ENCODE measurements around the gene CHRND. TPM values are rescaled to one million over a fixed set of nuclear protein-coding genes. Genes with fewer than 3 reads are reported as not detected.

CHRND gene
- total RNA-seq, 1 experiment from 2014 or later: not detected

DNA sequence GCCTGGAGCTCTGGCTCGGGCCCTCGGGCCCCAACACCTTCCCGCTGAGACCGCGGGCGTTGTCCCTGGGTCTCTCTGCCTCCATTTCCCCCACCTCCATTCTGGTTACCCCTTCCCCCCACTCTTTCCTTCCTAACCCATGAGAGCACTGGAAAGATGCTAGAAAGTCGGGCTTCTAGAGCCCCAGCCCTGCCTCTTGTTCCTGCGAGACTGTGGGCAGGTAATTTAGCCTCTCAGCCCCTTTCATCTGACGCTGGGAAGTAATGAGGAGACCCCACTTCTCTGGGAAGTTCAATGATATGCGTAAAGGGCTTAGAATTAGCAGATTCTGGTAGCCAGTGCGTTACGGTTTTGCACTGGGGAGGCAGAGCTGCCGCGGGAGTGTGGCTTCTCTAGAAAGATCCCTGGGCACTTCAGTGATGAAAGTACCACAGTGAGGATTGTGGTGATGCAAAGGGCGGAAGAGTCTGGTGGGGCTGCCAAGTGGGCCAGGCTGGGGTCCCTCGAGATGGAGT is 22.1 kb upstream of the CHRND start (continued):
- TF ChIP-seq, protein P1, sequence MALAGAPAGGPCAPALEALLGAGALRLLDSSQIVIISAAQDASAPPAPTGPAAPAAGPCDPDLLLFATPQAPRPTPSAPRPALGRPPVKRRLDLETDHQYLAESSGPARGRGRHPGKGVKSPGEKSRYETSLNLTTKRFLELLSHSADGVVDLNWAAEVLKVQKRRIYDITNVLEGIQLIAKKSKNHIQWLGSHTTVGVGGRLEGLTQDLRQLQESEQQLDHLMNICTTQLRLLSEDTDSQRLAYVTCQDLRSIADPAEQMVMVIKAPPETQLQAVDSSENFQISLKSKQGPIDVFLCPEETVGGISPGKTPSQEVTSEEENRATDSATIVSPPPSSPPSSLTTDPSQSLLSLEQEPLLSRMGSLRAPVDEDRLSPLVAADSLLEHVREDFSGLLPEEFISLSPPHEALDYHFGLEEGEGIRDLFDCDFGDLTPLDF (CRISPR knock-in tag; IDR thresholded peaks at IDR 0.05): no peak

DNA sequence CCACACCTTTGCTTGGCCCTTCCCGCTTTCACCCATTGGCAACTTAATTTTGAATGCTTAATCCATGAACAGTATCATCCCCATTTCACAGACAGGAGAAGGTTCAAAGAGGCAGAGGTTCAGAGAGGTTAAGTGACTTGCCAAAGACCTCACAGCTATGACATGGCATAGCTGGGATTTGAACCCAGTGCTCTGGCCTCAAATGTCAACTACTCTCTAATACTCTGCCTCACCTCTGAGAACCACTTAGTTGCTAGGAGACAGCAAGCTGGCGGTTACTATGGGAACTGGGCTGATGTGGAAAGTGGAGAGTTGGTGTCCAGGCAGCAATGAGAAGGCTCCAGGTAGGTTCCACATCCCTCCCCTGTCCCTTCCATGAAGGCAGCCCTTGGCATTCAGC is 21.5 kb upstream of the CHRND start:
- POLR2A ChIA-PET: no interaction called here
- CTCF ChIA-PET: interaction anchor here (1.1 to 3.1 kb wide), 4 partner anchors 17 to 169 kb away, joined by 3 to 21 read pairs (median 6); partner anchors contain the start of gene PRSS56
- ATAC-seq: no peak

More for the DNA sequence above, 21.5 kb upstream of the CHRND start:
- Mint-ChIP-seq H3K4me3 (peak overlapping the region; percentile 95), H3K4me1 (peaks cover 22% of the 10 kb centered on the region), H3K27ac (no peak overlapping the region), H3K36me3 (no peaks in the 10 kb centered on the region), H3K27me3 (ENCODE audit: low read depth) (peaks cover 50% of the 10 kb centered on the region), H3K9me3 (no peaks in the 10 kb centered on the region)
- DNase-seq (ENCODE audit: low spot score): no peak
- TF ChIP-seq, protein P2, sequence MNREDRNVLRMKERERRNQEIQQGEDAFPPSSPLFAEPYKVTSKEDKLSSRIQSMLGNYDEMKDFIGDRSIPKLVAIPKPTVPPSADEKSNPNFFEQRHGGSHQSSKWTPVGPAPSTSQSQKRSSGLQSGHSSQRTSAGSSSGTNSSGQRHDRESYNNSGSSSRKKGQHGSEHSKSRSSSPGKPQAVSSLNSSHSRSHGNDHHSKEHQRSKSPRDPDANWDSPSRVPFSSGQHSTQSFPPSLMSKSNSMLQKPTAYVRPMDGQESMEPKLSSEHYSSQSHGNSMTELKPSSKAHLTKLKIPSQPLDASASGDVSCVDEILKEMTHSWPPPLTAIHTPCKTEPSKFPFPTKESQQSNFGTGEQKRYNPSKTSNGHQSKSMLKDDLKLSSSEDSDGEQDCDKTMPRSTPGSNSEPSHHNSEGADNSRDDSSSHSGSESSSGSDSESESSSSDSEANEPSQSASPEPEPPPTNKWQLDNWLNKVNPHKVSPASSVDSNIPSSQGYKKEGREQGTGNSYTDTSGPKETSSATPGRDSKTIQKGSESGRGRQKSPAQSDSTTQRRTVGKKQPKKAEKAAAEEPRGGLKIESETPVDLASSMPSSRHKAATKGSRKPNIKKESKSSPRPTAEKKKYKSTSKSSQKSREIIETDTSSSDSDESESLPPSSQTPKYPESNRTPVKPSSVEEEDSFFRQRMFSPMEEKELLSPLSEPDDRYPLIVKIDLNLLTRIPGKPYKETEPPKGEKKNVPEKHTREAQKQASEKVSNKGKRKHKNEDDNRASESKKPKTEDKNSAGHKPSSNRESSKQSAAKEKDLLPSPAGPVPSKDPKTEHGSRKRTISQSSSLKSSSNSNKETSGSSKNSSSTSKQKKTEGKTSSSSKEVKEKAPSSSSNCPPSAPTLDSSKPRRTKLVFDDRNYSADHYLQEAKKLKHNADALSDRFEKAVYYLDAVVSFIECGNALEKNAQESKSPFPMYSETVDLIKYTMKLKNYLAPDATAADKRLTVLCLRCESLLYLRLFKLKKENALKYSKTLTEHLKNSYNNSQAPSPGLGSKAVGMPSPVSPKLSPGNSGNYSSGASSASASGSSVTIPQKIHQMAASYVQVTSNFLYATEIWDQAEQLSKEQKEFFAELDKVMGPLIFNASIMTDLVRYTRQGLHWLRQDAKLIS (CRISPR knock-in tag; IDR thresholded peaks at IDR 0.05; ENCODE audit: borderline replicate concordance): no peak
- TF ChIP-seq, protein P3, sequence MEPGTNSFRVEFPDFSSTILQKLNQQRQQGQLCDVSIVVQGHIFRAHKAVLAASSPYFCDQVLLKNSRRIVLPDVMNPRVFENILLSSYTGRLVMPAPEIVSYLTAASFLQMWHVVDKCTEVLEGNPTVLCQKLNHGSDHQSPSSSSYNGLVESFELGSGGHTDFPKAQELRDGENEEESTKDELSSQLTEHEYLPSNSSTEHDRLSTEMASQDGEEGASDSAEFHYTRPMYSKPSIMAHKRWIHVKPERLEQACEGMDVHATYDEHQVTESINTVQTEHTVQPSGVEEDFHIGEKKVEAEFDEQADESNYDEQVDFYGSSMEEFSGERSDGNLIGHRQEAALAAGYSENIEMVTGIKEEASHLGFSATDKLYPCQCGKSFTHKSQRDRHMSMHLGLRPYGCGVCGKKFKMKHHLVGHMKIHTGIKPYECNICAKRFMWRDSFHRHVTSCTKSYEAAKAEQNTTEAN (CRISPR knock-in tag; IDR thresholded peaks at IDR 0.05): no peak
- TF ChIP-seq SMAD3 (CRISPR knock-in tag; IDR thresholded peaks at IDR 0.05; ENCODE audit: borderline replicate concordance) (no peak), GRHL2 (CRISPR knock-in tag; IDR thresholded peaks at IDR 0.05; ENCODE audit: insufficient replicate concordance, severe bottlenecking) (no peak), TP53 (CRISPR knock-in tag; IDR thresholded peaks at IDR 0.05) (no peak), EMX1 (CRISPR knock-in tag; IDR thresholded peaks at IDR 0.05) (no peak), JAZF1 (CRISPR knock-in tag; IDR thresholded peaks at IDR 0.05) (no peak), CREB1 (CRISPR knock-in tag; IDR thresholded peaks at IDR 0.05) (no peak), ATF1 (CRISPR knock-in tag; IDR thresholded peaks at IDR 0.05) (no peak)
- TF ChIP-seq, protein P4, sequence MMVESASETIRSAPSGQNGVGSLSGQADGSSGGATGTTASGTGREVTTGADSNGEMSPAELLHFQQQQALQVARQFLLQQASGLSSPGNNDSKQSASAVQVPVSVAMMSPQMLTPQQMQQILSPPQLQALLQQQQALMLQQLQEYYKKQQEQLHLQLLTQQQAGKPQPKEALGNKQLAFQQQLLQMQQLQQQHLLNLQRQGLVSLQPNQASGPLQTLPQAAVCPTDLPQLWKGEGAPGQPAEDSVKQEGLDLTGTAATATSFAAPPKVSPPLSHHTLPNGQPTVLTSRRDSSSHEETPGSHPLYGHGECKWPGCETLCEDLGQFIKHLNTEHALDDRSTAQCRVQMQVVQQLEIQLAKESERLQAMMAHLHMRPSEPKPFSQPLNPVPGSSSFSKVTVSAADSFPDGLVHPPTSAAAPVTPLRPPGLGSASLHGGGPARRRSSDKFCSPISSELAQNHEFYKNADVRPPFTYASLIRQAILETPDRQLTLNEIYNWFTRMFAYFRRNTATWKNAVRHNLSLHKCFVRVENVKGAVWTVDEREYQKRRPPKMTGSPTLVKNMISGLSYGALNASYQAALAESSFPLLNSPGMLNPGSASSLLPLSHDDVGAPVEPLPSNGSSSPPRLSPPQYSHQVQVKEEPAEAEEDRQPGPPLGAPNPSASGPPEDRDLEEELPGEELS (CRISPR knock-in tag; IDR thresholded peaks at IDR 0.05): no peak
- TF ChIP-seq, protein P5, sequence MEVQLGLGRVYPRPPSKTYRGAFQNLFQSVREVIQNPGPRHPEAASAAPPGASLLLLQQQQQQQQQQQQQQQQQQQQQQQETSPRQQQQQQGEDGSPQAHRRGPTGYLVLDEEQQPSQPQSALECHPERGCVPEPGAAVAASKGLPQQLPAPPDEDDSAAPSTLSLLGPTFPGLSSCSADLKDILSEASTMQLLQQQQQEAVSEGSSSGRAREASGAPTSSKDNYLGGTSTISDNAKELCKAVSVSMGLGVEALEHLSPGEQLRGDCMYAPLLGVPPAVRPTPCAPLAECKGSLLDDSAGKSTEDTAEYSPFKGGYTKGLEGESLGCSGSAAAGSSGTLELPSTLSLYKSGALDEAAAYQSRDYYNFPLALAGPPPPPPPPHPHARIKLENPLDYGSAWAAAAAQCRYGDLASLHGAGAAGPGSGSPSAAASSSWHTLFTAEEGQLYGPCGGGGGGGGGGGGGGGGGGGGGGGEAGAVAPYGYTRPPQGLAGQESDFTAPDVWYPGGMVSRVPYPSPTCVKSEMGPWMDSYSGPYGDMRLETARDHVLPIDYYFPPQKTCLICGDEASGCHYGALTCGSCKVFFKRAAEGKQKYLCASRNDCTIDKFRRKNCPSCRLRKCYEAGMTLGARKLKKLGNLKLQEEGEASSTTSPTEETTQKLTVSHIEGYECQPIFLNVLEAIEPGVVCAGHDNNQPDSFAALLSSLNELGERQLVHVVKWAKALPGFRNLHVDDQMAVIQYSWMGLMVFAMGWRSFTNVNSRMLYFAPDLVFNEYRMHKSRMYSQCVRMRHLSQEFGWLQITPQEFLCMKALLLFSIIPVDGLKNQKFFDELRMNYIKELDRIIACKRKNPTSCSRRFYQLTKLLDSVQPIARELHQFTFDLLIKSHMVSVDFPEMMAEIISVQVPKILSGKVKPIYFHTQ (CRISPR knock-in tag; IDR thresholded peaks at IDR 0.05): no peak
- TF ChIP-seq, protein P6, sequence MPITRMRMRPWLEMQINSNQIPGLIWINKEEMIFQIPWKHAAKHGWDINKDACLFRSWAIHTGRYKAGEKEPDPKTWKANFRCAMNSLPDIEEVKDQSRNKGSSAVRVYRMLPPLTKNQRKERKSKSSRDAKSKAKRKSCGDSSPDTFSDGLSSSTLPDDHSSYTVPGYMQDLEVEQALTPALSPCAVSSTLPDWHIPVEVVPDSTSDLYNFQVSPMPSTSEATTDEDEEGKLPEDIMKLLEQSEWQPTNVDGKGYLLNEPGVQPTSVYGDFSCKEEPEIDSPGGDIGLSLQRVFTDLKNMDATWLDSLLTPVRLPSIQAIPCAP (CRISPR knock-in tag; IDR thresholded peaks at IDR 0.05): no peak
- TF ChIP-seq, protein P7, sequence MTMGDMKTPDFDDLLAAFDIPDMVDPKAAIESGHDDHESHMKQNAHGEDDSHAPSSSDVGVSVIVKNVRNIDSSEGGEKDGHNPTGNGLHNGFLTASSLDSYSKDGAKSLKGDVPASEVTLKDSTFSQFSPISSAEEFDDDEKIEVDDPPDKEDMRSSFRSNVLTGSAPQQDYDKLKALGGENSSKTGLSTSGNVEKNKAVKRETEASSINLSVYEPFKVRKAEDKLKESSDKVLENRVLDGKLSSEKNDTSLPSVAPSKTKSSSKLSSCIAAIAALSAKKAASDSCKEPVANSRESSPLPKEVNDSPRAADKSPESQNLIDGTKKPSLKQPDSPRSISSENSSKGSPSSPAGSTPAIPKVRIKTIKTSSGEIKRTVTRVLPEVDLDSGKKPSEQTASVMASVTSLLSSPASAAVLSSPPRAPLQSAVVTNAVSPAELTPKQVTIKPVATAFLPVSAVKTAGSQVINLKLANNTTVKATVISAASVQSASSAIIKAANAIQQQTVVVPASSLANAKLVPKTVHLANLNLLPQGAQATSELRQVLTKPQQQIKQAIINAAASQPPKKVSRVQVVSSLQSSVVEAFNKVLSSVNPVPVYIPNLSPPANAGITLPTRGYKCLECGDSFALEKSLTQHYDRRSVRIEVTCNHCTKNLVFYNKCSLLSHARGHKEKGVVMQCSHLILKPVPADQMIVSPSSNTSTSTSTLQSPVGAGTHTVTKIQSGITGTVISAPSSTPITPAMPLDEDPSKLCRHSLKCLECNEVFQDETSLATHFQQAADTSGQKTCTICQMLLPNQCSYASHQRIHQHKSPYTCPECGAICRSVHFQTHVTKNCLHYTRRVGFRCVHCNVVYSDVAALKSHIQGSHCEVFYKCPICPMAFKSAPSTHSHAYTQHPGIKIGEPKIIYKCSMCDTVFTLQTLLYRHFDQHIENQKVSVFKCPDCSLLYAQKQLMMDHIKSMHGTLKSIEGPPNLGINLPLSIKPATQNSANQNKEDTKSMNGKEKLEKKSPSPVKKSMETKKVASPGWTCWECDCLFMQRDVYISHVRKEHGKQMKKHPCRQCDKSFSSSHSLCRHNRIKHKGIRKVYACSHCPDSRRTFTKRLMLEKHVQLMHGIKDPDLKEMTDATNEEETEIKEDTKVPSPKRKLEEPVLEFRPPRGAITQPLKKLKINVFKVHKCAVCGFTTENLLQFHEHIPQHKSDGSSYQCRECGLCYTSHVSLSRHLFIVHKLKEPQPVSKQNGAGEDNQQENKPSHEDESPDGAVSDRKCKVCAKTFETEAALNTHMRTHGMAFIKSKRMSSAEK (CRISPR knock-in tag; IDR thresholded peaks at IDR 0.05; ENCODE audit: borderline replicate concordance): no peak
